GM12878 (cell line): Measurements from ENCODE around the gene PYGM. TPM values are rescaled to one million over a fixed set of nuclear protein-coding genes. Genes with fewer than 3 reads are reported as not detected.

Source experiments
- ATAC-seq: fragments of 200-7000 bp; cut with Tn5 transposase; 3 replicates; pipeline ENCODE4 v1.9.1; 2020; ENCODE audit warnings: mild to moderate bottlenecking, moderate library complexity
- BruUV-seq: library from RNA; stranded (reverse); fragments of 400-500 nt; replicated peaks from 2 replicates; lab custom pipeline; 2021; lab: Mats Ljungman, UMichigan
- CTCF ChIA-PET: fragments of 300-600 bp; sonication (Branson Sonifier 250); formaldehyde crosslinking; extraction: SDS; loops from one replicate; lab custom pipeline; 2021; ENCODE audit warnings: inconsistent platforms; lab: Yijun Ruan, JAX
- POLR2A ChIA-PET: fragments of 350-600 bp; formaldehyde crosslinking; extraction: SDS; loops from one replicate; lab custom pipeline; 2021; ENCODE audit warnings: inconsistent platforms; lab: Charles Lee
- RAD21 ChIA-PET: fragments of 300-600 bp; sonication (Branson Sonifier 250); formaldehyde crosslinking; loops from one replicate; lab custom pipeline; 2023; ENCODE audit warnings: antibody characterized with exemption; ENCODE audit not compliant: unreplicated experiment; lab: Charles Lee
- SMC1A ChIA-PET: fragments of 300-600 bp; sonication (Branson Sonifier 250); formaldehyde crosslinking; loops from one replicate; lab custom pipeline; 2023; ENCODE audit not compliant: unreplicated experiment, uncharacterized antibody; lab: Charles Lee
- DNase-seq: peaks from one replicate; pipeline ENCODE4 v3.0.0-alpha.2; 2011; ENCODE audit warnings: low read depth, low spot score
- FAIRE-seq: peaks from 3 replicates; lab custom pipeline; 2011; peaks lifted over from hg19 to GRCh38; lab: Jason Lieb, UNC
- H2AFZ ChIP-seq: 2 replicates; pipeline ENCODE4 v1.6.0; 2011; ENCODE audit warnings: low read depth, low read length, control low read depth; ENCODE audit not compliant: control insufficient read depth
- H3K27ac ChIP-seq: 2 replicates; pipeline ENCODE4 v1.5.1; 2011; ENCODE audit warnings: control low read depth; ENCODE audit not compliant: control insufficient read depth, insufficient read depth
- H3K27me3 ChIP-seq, 2 experiments: replicated peaks in 1 of 2; 2 replicates each; pipeline versions ENCODE4 v1.6.0 to v1.6.1; 2011; ENCODE audit warnings: low read length in 1 of 2; ENCODE audit not compliant: control insufficient read depth in 2 of 2, insufficient read depth in 2 of 2
- H3K36me3 ChIP-seq, 2 experiments: 2 replicates each; pipeline ENCODE4 v1.5.1; 2011; ENCODE audit warnings: low read length in 1 of 2; ENCODE audit not compliant: control insufficient read depth in 2 of 2, insufficient read depth in 2 of 2
- H3K4me1 ChIP-seq: 2 replicates; pipeline ENCODE4 v1.6.1; 2011; ENCODE audit warnings: mild to moderate bottlenecking, low read length, moderate library complexity, mixed read lengths; ENCODE audit not compliant: control insufficient read depth, insufficient read depth
- H3K4me2 ChIP-seq: 2 replicates; pipeline ENCODE4 v1.6.0; 2011; ENCODE audit warnings: control low read depth; ENCODE audit not compliant: control insufficient read depth, insufficient read depth
- H3K4me3 ChIP-seq: fragments of 200-600 bp; sonication (generic); 2 replicates; pipeline ENCODE4 v1.5.1; 2016
- H3K79me2 ChIP-seq: 2 replicates; pipeline ENCODE4 v1.6.0; 2011; ENCODE audit warnings: low read length; ENCODE audit not compliant: control insufficient read depth, insufficient read depth
- H3K9ac ChIP-seq: 2 replicates; pipeline ENCODE4 v1.8.0; 2011; ENCODE audit warnings: low read length, control low read depth, mixed read lengths; ENCODE audit not compliant: control insufficient read depth, insufficient read depth
- H3K9me3 ChIP-seq: replicated peaks from 3 replicates; pipeline ENCODE4 v1.5.1; 2011; ENCODE audit warnings: mild to moderate bottlenecking, low read length; ENCODE audit not compliant: control insufficient read depth, insufficient read depth
- H4K20me1 ChIP-seq: 2 replicates; pipeline ENCODE4 v1.6.0; 2011; ENCODE audit not compliant: control insufficient read depth, insufficient read depth
- BACH1 ChIP-seq: fragments of 450-650 bp; IDR thresholded peaks from 2 replicates; pipeline ENCODE4 v1.6.1; 2017; ENCODE audit warnings: mild to moderate bottlenecking, borderline replicate concordance
- CREB1 ChIP-seq: IDR thresholded peaks from 2 replicates; pipeline ENCODE4 v1.6.1; 2012; ENCODE audit warnings: low read depth, mild to moderate bottlenecking, inconsistent platforms
- DPF2 ChIP-seq: fragments of 450-650 bp; IDR thresholded peaks from 2 replicates; pipeline ENCODE4 v1.6.1; 2017; ENCODE audit warnings: mild to moderate bottlenecking
- NRF1 ChIP-seq: conservative IDR thresholded peaks from 2 replicates; pipeline ENCODE4 v1.6.1; 2011; ENCODE audit warnings: mild to moderate bottlenecking, low read depth, low read length, improper control_type of control experiment
- PML ChIP-seq: IDR thresholded peaks from 2 replicates; pipeline ENCODE4 v1.6.1; 2012; ENCODE audit warnings: low read length, inconsistent platforms
- POLR2A ChIP-seq: IDR thresholded peaks from 2 replicates; pipeline ENCODE4 v1.6.1; 2011; ENCODE audit warnings: low read depth, mild to moderate bottlenecking, low read length
- RAD51 ChIP-seq: fragments of 450-650 bp; IDR thresholded peaks from 2 replicates; pipeline ENCODE4 v1.6.1; 2016; ENCODE audit warnings: moderate library complexity, mild to moderate bottlenecking, inconsistent platforms
- RBBP5 ChIP-seq: fragments of 200-600 bp; sonication (generic); conservative IDR thresholded peaks from 2 replicates; pipeline ENCODE4 v1.6.1; 2016
- SIX5 ChIP-seq: IDR thresholded peaks from 2 replicates; pipeline ENCODE4 v1.6.1; 2011; ENCODE audit warnings: mild to moderate bottlenecking, low read depth, low read length, moderate library complexity; ENCODE audit not compliant: severe bottlenecking
- SMAD1 ChIP-seq: fragments of 450-650 bp; IDR thresholded peaks from 2 replicates; pipeline ENCODE4 v1.6.1; 2018; ENCODE audit warnings: mild to moderate bottlenecking, low read depth; ENCODE audit not compliant: partially characterized antibody
- SREBF2 ChIP-seq: IDR thresholded peaks from 2 replicates; pipeline ENCODE4 v1.6.1; 2012; ENCODE audit warnings: mild to moderate bottlenecking, low read length
- ZNF592 ChIP-seq: fragments of 450-650 bp; IDR thresholded peaks from 2 replicates; pipeline ENCODE4 v1.6.1; 2017; ENCODE audit warnings: mild to moderate bottlenecking, moderate library complexity
- WGBS: methylation state at CpG from one replicate; pipeline ENCODE4 v1.1.6; 2016; ENCODE audit warnings: low lambda C conversion rate; ENCODE audit not compliant: insufficient replicate concordance, insufficient coverage; ENCODE audit errors: missing lambda C conversion rate; 5-methylcytosine and 5-hydroxymethylcytosine counted together
- in situ Hi-C: fragments of 300-500 bp; cut with MboI; formaldehyde crosslinking; loops from 9 replicates; pipeline ENCODE4 v1.14.3; 2018; ENCODE audit warnings: mixed read lengths
- intact Hi-C: fragments of 100-400 bp; cut with micrococcal nuclease; formaldehyde crosslinking; loops from one replicate; pipeline ENCODE4 v1.14.2; 2022; ENCODE audit not compliant: unreplicated experiment
- polyA plus RNA-seq, 11 experiments: library from polyadenylated mRNA; depleted of rRNA in 4 of 11; unstranded in 6 of 11; stranded (reverse) in 5 of 11; fragments of >200 nt; fragmentation: Nextera tagmentation in 4 of 11; fragmentation: Illumina TruSeq in 1 of 11; extraction: Ambion mirVana in 4 of 11; extraction: Trizol in 1 of 11; gene quantifications; 1 replicate in 1 of 11; 2 replicates in 10 of 11; pipeline versions ENCODE4 v1.2.1 to v1.2.3, GENCODE V29; 2011 to 2016; ENCODE audit warnings: inconsistent platforms in 2 of 11, missing spikeins in 2 of 11, low read depth in 1 of 11
- total RNA-seq, 4 experiments: library from RNA; depleted of rRNA in 3 of 4; stranded (reverse); fragments of >200 nt in 3 of 4; fragmentation: Illumina TruSeq in 1 of 4; extraction: Trizol in 1 of 4; gene quantifications; 2 replicates each; pipeline versions ENCODE4 v1.2.1 to v1.2.3, GENCODE V29; 2013 to 2021

Gene PYGM
- total and polyA plus RNA-seq, 10 of the 15 experiments (the other 5 are each of a cell fraction or from before 2014, with no cell fraction given) = 0.04 to 3.7 (median 0.27) TPM; not detected in 1

GRCh38 chr11:64765851-64766665, 6.3 kb upstream of the PYGM start:
- peaks cover 23% of the 10 kb centered on the region for H4K20me1 ChIP-seq
- H3K27me3 ChIP-seq = no peaks in the 10 kb centered on the region
- FAIRE-seq (no peak), DNase-seq (no peak)
- peaks cover 14% of the 10 kb centered on the region for H3K79me2 ChIP-seq
- in situ Hi-C loops = no loop called here
- RAD21 ChIA-PET = no interaction called here
- H3K36me3 ChIP-seq = peaks cover 52 to 54% of the 10 kb centered on the region in 2 experiments
- 97% methylated on average over 21 of the region's 42 CpGs for WGBS
- no peaks in the 10 kb centered on the region for H3K9me3 ChIP-seq
- peaks cover 17% of the 10 kb centered on the region for H3K4me1 ChIP-seq
- no peak overlapping the region for H3K27ac ChIP-seq
- no peak overlapping the region for H2AFZ ChIP-seq
- no peak overlapping the region for H3K4me3 ChIP-seq
- H3K9ac ChIP-seq = no peak overlapping the region
- no peak overlapping the region for H3K4me2 ChIP-seq
- TF ChIP-seq PML (no peak), BACH1 (peak; percentile 60; the same call in 1 of the 2 replicates), POLR2A (peak; percentile 48; the same call in 1 of the 2 replicates)
- TF ChIP-seq, all 136 proteins: peak for 2
- ATAC-seq = no peak
- POLR2A ChIA-PET = interaction anchor here (0.6 kb wide), 1 partner anchor 32 kb away, joined by 6 read pairs; no protein-coding TSS in a partner anchor
- BruUV-seq = no TSS peak
- SMC1A ChIA-PET = no interaction called here
- CTCF ChIA-PET = interaction anchor here (1.6 kb wide), 1 partner anchor 27 kb away, joined by 3 read pairs; no protein-coding TSS in a partner anchor
- intact Hi-C loops = loop anchor here (2.0 kb wide), 1 partner anchor 23 kb away; no protein-coding TSS in a partner anchor

- H3K9ac ChIP-seq = no peak overlapping the region
- BruUV-seq = no TSS peak
- H4K20me1 ChIP-seq = peaks cover 19% of the 10 kb centered on the region
- ChIA-PET SMC1A (no interaction called here), POLR2A (interaction anchor here (0.6 kb wide), 1 partner anchor 33 kb away, joined by 6 read pairs; no protein-coding TSS in a partner anchor), CTCF (interaction anchor here (1.0 to 2.5 kb wide), 4 partner anchors 10 to 77 kb away, joined by 3 to 16 read pairs (median 6); partner anchors contain the start of gene RASGRP2), RAD21 (no interaction called here)
- H3K27ac ChIP-seq = no peak overlapping the region
- no peak for DNase-seq
- no peaks in the 10 kb centered on the region for H3K9me3 ChIP-seq
- no peak for FAIRE-seq
- no peaks in the 10 kb centered on the region for H3K27me3 ChIP-seq
- H3K4me1 ChIP-seq = peaks cover 17% of the 10 kb centered on the region
- intact Hi-C loops = no loop called here
- peaks cover 47% of the 10 kb centered on the region in 2 experiments for H3K36me3 ChIP-seq
- no peak overlapping the region for H3K4me2 ChIP-seq
- H3K79me2 ChIP-seq = peaks cover 11% of the 10 kb centered on the region
- in situ Hi-C loops = no loop called here
- no peak overlapping the region for H2AFZ ChIP-seq
- ATAC-seq = no peak
- no peak overlapping the region for H3K4me3 ChIP-seq
- 97% methylated on average over 30 of the region's 30 CpGs for WGBS
- no peak for TF ChIP-seq CREB1
- TF ChIP-seq RBBP5 = no peak
- TF ChIP-seq ZNF592 = no peak
- TF ChIP-seq RAD51 = no peak
- TF ChIP-seq DPF2 = no peak
- no peak for TF ChIP-seq NRF1
- TF ChIP-seq SMAD1 = no peak
- TF ChIP-seq SIX5 = no peak
- no peak for TF ChIP-seq SREBF2
Observed at GRCh38 chr11:64765291-64765850, 5.6 kb upstream of the PYGM start.
